Measurements from ENCODE around the gene ZNF578. TPM values are rescaled to one million over a fixed set of nuclear protein-coding genes. Genes with fewer than 3 reads are reported as not detected.
"Not testable (repeated sequence)": the region's sequence is repeated elsewhere in the genome, so short reads cannot be mapped to it uniquely, and the experiment has no call there.

Gene ZNF578
- total RNA-seq, 4 donors from 2014 or later: 0.95 to 0.96 TPM; not detected in 2

DNA sequence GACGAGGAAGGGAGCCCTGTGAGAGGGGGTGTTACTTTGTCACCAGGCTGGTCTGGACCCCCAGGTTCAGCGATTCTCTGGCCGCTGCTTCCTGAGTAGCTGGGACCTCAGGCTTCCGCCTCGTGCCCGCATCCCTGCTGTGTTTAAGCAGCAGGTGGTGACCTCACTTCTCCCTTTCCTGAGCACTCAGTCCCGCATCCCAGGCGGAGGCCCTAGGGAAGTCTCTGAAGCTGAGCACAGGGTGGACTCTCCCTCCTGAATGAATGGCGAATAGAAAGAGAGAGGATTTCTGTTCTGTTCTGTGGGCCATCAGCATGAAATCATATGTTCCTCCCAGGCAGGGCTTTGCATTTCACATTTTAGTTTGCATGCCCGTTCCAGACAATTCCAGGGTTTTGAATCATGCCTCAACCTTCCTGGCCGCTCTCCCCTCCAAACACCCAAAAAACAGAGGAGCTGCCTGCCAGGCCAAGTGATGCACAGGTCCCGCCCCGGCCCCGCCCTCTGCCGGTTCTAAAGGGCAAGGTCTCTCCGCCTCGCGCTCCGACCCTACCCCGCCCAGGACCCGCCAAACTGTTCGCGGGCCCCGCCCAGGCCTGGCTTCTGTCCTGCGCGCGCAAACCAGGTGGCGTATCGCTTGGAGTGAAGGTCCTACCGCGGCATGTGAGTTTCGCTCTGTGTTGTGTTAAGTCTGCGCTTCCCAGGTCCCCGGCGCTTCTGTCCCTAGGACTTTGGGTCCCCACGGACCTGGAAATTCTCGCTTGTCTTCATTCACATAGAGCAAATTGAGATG, 39.0 kb downstream of the ZNF578 start:
- Histone ChIP-seq H3K27ac (no peak overlapping the region), H3K36me3 (no peaks in the 10 kb centered on the region), H3K27me3 (no peaks in the 10 kb centered on the region), H3K9me3 (peaks cover 47 to 58% of the 10 kb centered on the region in 2 donors), H3K4me3 (no peak overlapping the region), H3K4me1 (no peaks in the 10 kb centered on the region)
- intact Hi-C loops (cut with DNase I; ENCODE audit: low total_unique reads) (no loop called here), in situ Hi-C loops (cut with MboI; ENCODE audit: low pct_ligation_motif_present in 1 of 4, low pct_unique_long_range_greater_than_20kb in 1 of 4, low sequenced_read_pairs in 3 of 4) (no loop called here)
- 40 to 73% methylated on average over 1 to 33 of the region's 37 CpGs for WGBS, 2 donors (ENCODE audit: low coverage in 1 of 2)
- no peak for TF ChIP-seq POLR2A (IDR thresholded peaks at IDR 0.05)
- TF ChIP-seq POLR2AphosphoS5 (IDR thresholded peaks at IDR 0.05): no peak
- no peak for TF ChIP-seq CTCF (IDR thresholded peaks at IDR 0.05)
- TF ChIP-seq EP300 (IDR thresholded peaks at IDR 0.05; ENCODE audit: low read depth): no peak
- no peak for DNase-seq

DNA sequence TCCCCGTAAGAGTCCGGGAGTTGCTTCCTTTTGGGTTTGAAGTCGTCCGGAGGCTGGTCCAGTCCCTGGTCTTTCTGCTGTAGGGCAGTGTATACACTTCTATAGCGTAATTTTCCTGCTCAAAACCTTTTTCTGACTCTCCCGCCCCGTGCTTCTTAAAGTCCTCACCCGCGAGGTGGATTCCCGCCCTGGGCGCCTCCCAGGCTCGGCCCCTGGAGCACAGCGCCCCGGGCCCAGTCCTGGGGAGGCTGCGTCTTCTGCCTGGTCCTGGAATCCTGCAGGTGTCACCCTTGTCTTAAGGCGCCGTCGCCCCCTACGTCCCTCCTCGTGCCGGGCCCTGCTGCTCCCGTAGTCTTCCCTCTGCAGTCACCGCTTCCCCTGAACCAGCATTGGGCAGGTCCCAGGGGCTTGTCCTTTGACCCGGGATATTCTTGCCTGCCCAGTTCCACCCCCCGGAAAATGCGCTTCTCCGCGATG, 39.7 kb downstream of the ZNF578 start:
- intact Hi-C loops (cut with DNase I; ENCODE audit: low total_unique reads): no loop called here
- TF ChIP-seq POLR2AphosphoS5 (IDR thresholded peaks at IDR 0.05) (no peak), POLR2A (IDR thresholded peaks at IDR 0.05) (no peak), CTCF (IDR thresholded peaks at IDR 0.05) (no peak), EP300 (IDR thresholded peaks at IDR 0.05; ENCODE audit: low read depth) (no peak)
- Histone ChIP-seq H3K27me3 (no peaks in the 10 kb centered on the region), H3K27ac (no peak overlapping the region), H3K9me3 (peaks cover 41 to 54% of the 10 kb centered on the region in 2 donors), H3K4me3 (no peak overlapping the region), H3K36me3 (no peaks in the 10 kb centered on the region), H3K4me1 (no peaks in the 10 kb centered on the region)
- 46% methylated on average over 28 of the region's 28 CpGs; no CpG with 5 or more reads in 1 of the 2 donors for WGBS, 2 donors (ENCODE audit: low coverage in 1 of 2)
- in situ Hi-C loops (cut with MboI; ENCODE audit: low pct_ligation_motif_present in 1 of 4, low pct_unique_long_range_greater_than_20kb in 1 of 4, low sequenced_read_pairs in 3 of 4): no loop called here
- no peak for DNase-seq

GRCh38 chr19:52494518-52494917, 41.2 kb downstream of the ZNF578 start:
- WGBS, 2 donors (ENCODE audit: low coverage in 1 of 2): 74 to 87% methylated on average over 3 of the region's 3 CpGs
- in situ Hi-C loops (cut with MboI; ENCODE audit: low pct_ligation_motif_present in 1 of 4, low pct_unique_long_range_greater_than_20kb in 1 of 4, low sequenced_read_pairs in 3 of 4) (no loop called here), intact Hi-C loops (cut with DNase I; ENCODE audit: low total_unique reads) (no loop called here)
- Histone ChIP-seq H3K36me3 (no peaks in the 10 kb centered on the region), H3K4me1 (no peaks in the 10 kb centered on the region), H3K27me3 (no peaks in the 10 kb centered on the region), H3K9me3 (peaks cover 30 to 40% of the 10 kb centered on the region in 2 donors), H3K4me3 (no peak overlapping the region), H3K27ac (no peak overlapping the region)
- TF ChIP-seq POLR2AphosphoS5 (IDR thresholded peaks at IDR 0.05) (no peak), EP300 (IDR thresholded peaks at IDR 0.05; ENCODE audit: low read depth) (no peak), CTCF (IDR thresholded peaks at IDR 0.05) (no peak), POLR2A (IDR thresholded peaks at IDR 0.05) (no peak)
- no peak for DNase-seq

GRCh38 chr19:52498571-52498970, 45.2 kb downstream of the ZNF578 start:
- TF ChIP-seq CTCF (IDR thresholded peaks at IDR 0.05) (no peak), EP300 (IDR thresholded peaks at IDR 0.05; ENCODE audit: low read depth) (no peak), POLR2AphosphoS5 (IDR thresholded peaks at IDR 0.05) (no peak)
- H3K9me3 ChIP-seq: peaks cover 14 to 20% of the 10 kb centered on the region in 2 donors
- no peaks in the 10 kb centered on the region for H3K36me3 ChIP-seq
- WGBS, 2 donors (ENCODE audit: low coverage in 1 of 2): 92 to 95% methylated on average over 2 to 8 of the region's 8 CpGs
- intact Hi-C loops (cut with DNase I; ENCODE audit: low total_unique reads): no loop called here
- H3K4me1 ChIP-seq: no peaks in the 10 kb centered on the region
- H3K27me3 ChIP-seq: no peaks in the 10 kb centered on the region
- H3K27ac ChIP-seq: no peak overlapping the region
- H3K4me3 ChIP-seq: no peak overlapping the region
- DNase-seq: no peak
- in situ Hi-C loops (cut with MboI; ENCODE audit: low pct_ligation_motif_present in 1 of 4, low pct_unique_long_range_greater_than_20kb in 1 of 4, low sequenced_read_pairs in 3 of 4): no loop called here

GRCh38 chr19:52500474-52500873, 47.1 kb downstream of the ZNF578 start:
- H3K27ac ChIP-seq; H3K4me3 ChIP-seq; DNase-seq; H3K36me3 ChIP-seq; in situ Hi-C loops (cut with MboI; ENCODE audit: low pct_ligation_motif_present in 1 of 4, low pct_unique_long_range_greater_than_20kb in 1 of 4, low sequenced_read_pairs in 3 of 4); H3K27me3 ChIP-seq; intact Hi-C loops (cut with DNase I; ENCODE audit: low total_unique reads); H3K4me1 ChIP-seq; H3K9me3 ChIP-seq: not testable (repeated sequence)
- WGBS, 2 donors (ENCODE audit: low coverage in 1 of 2): 41% methylated on average over 3 of the region's 3 CpGs; no CpG with 5 or more reads in 1 of the 2 donors

DNA sequence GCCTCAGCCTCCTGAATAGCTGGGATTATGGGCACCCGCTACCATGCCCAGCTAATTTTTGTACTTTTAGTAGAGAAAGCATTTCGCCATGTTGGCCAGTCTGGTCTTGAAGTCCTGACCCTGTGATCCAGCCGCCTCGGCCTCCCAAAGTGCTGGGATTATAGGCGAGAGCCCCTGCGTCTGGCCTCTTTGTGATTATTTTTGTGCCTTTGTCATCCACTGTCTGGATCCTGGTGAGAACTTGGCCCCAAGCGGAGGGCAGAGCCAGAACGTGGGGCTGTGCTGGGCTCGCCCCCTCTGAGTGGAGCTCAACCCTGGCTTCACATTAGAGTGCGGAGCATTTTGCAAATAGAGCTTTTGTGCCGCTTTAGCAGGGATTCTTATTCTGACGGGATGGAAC, 47.6 kb downstream of the ZNF578 start:
- WGBS, 2 donors (ENCODE audit: low coverage in 1 of 2): 86% methylated on average over 12 of the region's 12 CpGs; no CpG with 5 or more reads in 1 of the 2 donors
- DNase-seq; H3K36me3 ChIP-seq; H3K27ac ChIP-seq; intact Hi-C loops (cut with DNase I; ENCODE audit: low total_unique reads); H3K4me1 ChIP-seq; H3K4me3 ChIP-seq; H3K9me3 ChIP-seq; in situ Hi-C loops (cut with MboI; ENCODE audit: low pct_ligation_motif_present in 1 of 4, low pct_unique_long_range_greater_than_20kb in 1 of 4, low sequenced_read_pairs in 3 of 4); H3K27me3 ChIP-seq: not testable (repeated sequence)

Measured in transverse colon (tissue), 4 donors.